ENCODE measurements around the gene FAM180A. TPM values are rescaled to one million over a fixed set of nuclear protein-coding genes. Genes with fewer than 3 reads are reported as not detected.

Gene FAM180A
- total RNA-seq, 2 experiments from 2014 or later = not detected

DNA sequence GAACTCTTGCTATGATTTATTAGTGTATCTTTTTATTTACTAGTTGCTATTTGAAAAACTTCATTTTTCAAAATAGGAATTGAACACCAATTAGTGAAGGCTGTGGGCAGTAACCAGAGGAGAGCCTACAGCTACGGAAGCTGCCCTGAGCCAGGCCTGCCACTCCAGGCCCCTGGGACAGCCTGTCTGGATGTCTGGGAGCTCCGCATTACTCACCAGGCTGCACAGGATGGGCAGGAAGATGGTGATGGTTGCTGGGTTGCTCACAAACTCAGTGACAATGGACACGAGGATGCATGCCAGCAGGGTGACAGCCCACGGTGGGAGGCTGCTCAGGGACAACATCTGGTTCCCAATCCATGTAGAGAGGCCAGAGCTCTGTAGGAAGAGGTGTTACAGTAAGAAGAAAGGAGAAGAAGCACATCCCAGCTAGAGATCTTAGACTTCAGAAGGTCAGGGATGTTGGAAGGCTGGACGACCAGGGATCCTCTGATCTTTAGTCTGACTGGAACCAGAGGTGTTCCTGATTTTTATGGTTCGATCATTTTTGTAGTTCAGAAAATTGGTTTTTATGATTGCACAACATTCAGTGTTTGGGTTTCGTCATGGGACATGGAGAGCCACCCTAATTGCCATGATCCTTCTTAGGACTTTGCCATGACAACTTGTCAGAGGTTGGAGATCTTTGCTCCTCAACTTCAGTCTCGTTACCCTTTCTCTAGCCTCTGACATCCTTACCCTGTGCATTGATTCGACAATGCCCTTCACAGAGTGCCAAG is 63.1 kb downstream of the FAM180A start:
- Histone ChIP-seq H2AFZ (ENCODE audit: low read length) (no peak overlapping the region), H3K4me2 (ENCODE audit: low read length) (no peak overlapping the region), H3K9me2 (ENCODE audit: insufficient read depth, low read length) (no peaks in the 10 kb centered on the region), H4K20me1 (ENCODE audit: insufficient read depth, low read length) (no peaks in the 10 kb centered on the region), H3K36me3 (ENCODE audit: insufficient read depth, low read length) (no peaks in the 10 kb centered on the region), H3K79me2 (ENCODE audit: insufficient read depth, low read depth, low read length) (no peaks in the 10 kb centered on the region), H3K27ac (ENCODE audit: low read depth, low read length, poor library complexity, severe bottlenecking) (no peak overlapping the region), H3K9me3 (ENCODE audit: low read length) (no peaks in the 10 kb centered on the region), H3K4me3 (ENCODE audit: low read depth, low read length, poor library complexity, severe bottlenecking) (no peak overlapping the region), H3K4me1 (ENCODE audit: insufficient read depth, low read length, poor library complexity, severe bottlenecking) (no peaks in the 10 kb centered on the region)
- DNase-seq (ENCODE audit: low spot score) = no peak
- no TSS peak for BruUV-seq (replicated peaks)
- intact Hi-C loops (cut with micrococcal nuclease; ENCODE audit: unreplicated experiment) = no loop called here
- ChIA-PET CTCF (ENCODE audit: unreplicated experiment) (no interaction called here), POLR2A (no interaction called here)
- TF ChIP-seq, protein P1, sequence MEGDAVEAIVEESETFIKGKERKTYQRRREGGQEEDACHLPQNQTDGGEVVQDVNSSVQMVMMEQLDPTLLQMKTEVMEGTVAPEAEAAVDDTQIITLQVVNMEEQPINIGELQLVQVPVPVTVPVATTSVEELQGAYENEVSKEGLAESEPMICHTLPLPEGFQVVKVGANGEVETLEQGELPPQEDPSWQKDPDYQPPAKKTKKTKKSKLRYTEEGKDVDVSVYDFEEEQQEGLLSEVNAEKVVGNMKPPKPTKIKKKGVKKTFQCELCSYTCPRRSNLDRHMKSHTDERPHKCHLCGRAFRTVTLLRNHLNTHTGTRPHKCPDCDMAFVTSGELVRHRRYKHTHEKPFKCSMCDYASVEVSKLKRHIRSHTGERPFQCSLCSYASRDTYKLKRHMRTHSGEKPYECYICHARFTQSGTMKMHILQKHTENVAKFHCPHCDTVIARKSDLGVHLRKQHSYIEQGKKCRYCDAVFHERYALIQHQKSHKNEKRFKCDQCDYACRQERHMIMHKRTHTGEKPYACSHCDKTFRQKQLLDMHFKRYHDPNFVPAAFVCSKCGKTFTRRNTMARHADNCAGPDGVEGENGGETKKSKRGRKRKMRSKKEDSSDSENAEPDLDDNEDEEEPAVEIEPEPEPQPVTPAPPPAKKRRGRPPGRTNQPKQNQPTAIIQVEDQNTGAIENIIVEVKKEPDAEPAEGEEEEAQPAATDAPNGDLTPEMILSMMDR (conservative IDR thresholded peaks at IDR 0.05; ENCODE audit: low read length) = no peak
- no peak for TF ChIP-seq EZH2phosphoT487 (IDR thresholded peaks at IDR 0.05; ENCODE audit: borderline replicate concordance, low read depth, low read length)

DNA sequence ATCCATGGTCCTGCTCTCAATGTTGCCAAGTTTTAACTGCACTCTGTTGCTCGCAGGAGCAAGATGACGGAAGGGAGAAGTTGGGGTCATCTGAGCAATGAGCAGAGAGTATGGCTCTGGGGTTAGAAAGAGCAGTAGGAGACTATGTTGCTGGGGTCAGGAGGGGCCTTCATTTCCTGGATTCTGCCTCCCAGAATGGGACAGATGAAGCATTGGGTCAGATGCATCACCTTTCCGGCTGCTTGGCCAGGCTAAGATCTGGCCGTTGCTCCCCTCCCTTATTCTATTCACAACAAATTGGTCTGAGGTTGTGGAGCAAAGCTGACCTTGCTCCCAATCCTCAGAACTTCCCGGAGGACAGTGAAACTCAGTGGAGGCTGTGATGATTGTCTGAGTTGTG is 63.9 kb downstream of the FAM180A start:
- CTCF ChIA-PET (ENCODE audit: unreplicated experiment) = no interaction called here
- no peak overlapping the region for H3K4me2 ChIP-seq (ENCODE audit: low read length)
- H3K9me3 ChIP-seq (ENCODE audit: low read length) = no peaks in the 10 kb centered on the region
- POLR2A ChIA-PET = interaction anchor here (0.7 to 1.1 kb wide), 2 partner anchors 22 to 330 kb away, joined by 3 to 6 read pairs; partner anchors contain the start of gene STMP1
- no peaks in the 10 kb centered on the region for H3K79me2 ChIP-seq (ENCODE audit: insufficient read depth, low read depth, low read length)
- BruUV-seq (replicated peaks) = no TSS peak
- H4K20me1 ChIP-seq (ENCODE audit: insufficient read depth, low read length) = no peaks in the 10 kb centered on the region
- H2AFZ ChIP-seq (ENCODE audit: low read length) = no peak overlapping the region
- H3K4me1 ChIP-seq (ENCODE audit: insufficient read depth, low read length, poor library complexity, severe bottlenecking) = no peaks in the 10 kb centered on the region
- no peak for DNase-seq (ENCODE audit: low spot score)
- H3K27ac ChIP-seq (ENCODE audit: low read depth, low read length, poor library complexity, severe bottlenecking) = no peak overlapping the region
- H3K9me2 ChIP-seq (ENCODE audit: insufficient read depth, low read length) = no peaks in the 10 kb centered on the region
- TF ChIP-seq EZH2phosphoT487 (IDR thresholded peaks at IDR 0.05; ENCODE audit: borderline replicate concordance, low read depth, low read length) = no peak
- TF ChIP-seq, protein P1 (conservative IDR thresholded peaks at IDR 0.05; ENCODE audit: low read length) = no peak
- no peak overlapping the region for H3K4me3 ChIP-seq (ENCODE audit: low read depth, low read length, poor library complexity, severe bottlenecking)
- H3K36me3 ChIP-seq (ENCODE audit: insufficient read depth, low read length) = no peaks in the 10 kb centered on the region
- intact Hi-C loops (cut with micrococcal nuclease; ENCODE audit: unreplicated experiment) = no loop called here

DNA sequence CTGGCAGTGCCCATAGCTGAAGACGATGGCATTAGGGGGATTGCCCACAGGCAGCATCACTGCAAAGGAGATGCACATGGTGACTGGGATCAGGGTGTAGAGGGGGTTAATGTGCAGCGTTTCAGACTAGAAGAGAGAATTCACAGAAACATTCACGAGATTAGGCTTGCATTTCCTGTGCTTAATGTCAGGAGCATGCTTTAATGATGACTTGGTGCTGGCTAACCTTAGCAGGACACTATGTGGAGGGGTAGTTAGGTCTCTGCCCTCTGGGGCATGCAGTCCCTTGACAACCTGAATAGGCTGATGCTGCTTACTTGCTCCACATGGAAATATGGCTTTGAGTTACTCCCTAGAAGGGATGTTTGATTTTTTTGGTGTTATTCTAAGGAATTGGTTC is 64.5 kb downstream of the FAM180A start:
- no TSS peak for BruUV-seq (replicated peaks)
- H3K4me2 ChIP-seq (ENCODE audit: low read length) = no peak overlapping the region
- CTCF ChIA-PET (ENCODE audit: unreplicated experiment) = no interaction called here

More for the DNA sequence above, 64.5 kb downstream of the FAM180A start:
- H3K36me3 ChIP-seq (ENCODE audit: insufficient read depth, low read length) = no peaks in the 10 kb centered on the region
- H3K9me2 ChIP-seq (ENCODE audit: insufficient read depth, low read length) = no peaks in the 10 kb centered on the region
- H3K4me3 ChIP-seq (ENCODE audit: low read depth, low read length, poor library complexity, severe bottlenecking) = no peak overlapping the region
- no peak overlapping the region for H2AFZ ChIP-seq (ENCODE audit: low read length)
- H3K79me2 ChIP-seq (ENCODE audit: insufficient read depth, low read depth, low read length) = no peaks in the 10 kb centered on the region
- TF ChIP-seq, protein P1 (conservative IDR thresholded peaks at IDR 0.05; ENCODE audit: low read length) = no peak
- no peak for TF ChIP-seq EZH2phosphoT487 (IDR thresholded peaks at IDR 0.05; ENCODE audit: borderline replicate concordance, low read depth, low read length)
- intact Hi-C loops (cut with micrococcal nuclease; ENCODE audit: unreplicated experiment) = no loop called here
- POLR2A ChIA-PET = interaction anchor here (0.7 to 1.1 kb wide), 4 partner anchors 10 to 329 kb away, joined by 3 to 6 read pairs (median 3); partner anchors contain the start of gene STMP1
- no peak overlapping the region for H3K27ac ChIP-seq (ENCODE audit: low read depth, low read length, poor library complexity, severe bottlenecking)
- H4K20me1 ChIP-seq (ENCODE audit: insufficient read depth, low read length) = no peaks in the 10 kb centered on the region
- no peak for DNase-seq (ENCODE audit: low spot score)
- H3K9me3 ChIP-seq (ENCODE audit: low read length) = no peaks in the 10 kb centered on the region
- no peaks in the 10 kb centered on the region for H3K4me1 ChIP-seq (ENCODE audit: insufficient read depth, low read length, poor library complexity, severe bottlenecking)
